Tibial nerve (tissue), 3 donors: ENCODE data around the gene KCNMA1.

Experiments used
- POLR2A ChIP-seq, 2 donors: fragments of 450-650 bp; IDR thresholded peaks; one replicate each; pipeline ENCODE4 v1.6.1; 2017; ENCODE audit warnings: antibody characterized with exemption in 2 of 2, mild to moderate bottlenecking in 2 of 2, moderate library complexity in 2 of 2
- TF ChIP-seq, protein P1 (sequence below), 5 experiments: fragments of 200-600 bp in 3 of 5; fragments of 450-650 bp in 2 of 5; sonication (generic) in 3 of 5; IDR thresholded peaks; one replicate each; pipeline ENCODE4 v1.5.1; 2016 to 2019; ENCODE audit warnings: antibody characterized with exemption in 5 of 5, mild to moderate bottlenecking in 3 of 5, moderate library complexity in 2 of 5

- TF ChIP-seq, protein P1, sequence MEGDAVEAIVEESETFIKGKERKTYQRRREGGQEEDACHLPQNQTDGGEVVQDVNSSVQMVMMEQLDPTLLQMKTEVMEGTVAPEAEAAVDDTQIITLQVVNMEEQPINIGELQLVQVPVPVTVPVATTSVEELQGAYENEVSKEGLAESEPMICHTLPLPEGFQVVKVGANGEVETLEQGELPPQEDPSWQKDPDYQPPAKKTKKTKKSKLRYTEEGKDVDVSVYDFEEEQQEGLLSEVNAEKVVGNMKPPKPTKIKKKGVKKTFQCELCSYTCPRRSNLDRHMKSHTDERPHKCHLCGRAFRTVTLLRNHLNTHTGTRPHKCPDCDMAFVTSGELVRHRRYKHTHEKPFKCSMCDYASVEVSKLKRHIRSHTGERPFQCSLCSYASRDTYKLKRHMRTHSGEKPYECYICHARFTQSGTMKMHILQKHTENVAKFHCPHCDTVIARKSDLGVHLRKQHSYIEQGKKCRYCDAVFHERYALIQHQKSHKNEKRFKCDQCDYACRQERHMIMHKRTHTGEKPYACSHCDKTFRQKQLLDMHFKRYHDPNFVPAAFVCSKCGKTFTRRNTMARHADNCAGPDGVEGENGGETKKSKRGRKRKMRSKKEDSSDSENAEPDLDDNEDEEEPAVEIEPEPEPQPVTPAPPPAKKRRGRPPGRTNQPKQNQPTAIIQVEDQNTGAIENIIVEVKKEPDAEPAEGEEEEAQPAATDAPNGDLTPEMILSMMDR (IDR thresholded peaks at IDR 0.05): no peak
- TF ChIP-seq POLR2A (IDR thresholded peaks at IDR 0.05): no peak
These were observed 621.3 kb downstream of the KCNMA1 start for GRCh38 chr10:77016278-77016815.
